ES-I3 (cell line): Measurements from ENCODE around the gene SFPQ.
"Not testable (repeated sequence)": the region's sequence is repeated elsewhere in the genome, so short reads cannot be mapped to it uniquely, and the experiment has no call there.

Experiments used
- H3K36me3 ChIP-seq: 2 replicates; pipeline ENCODE4 v1.6.1; 2013; ENCODE audit warnings: mild to moderate bottlenecking, low read length, control low read depth, moderate library complexity; ENCODE audit not compliant: insufficient read depth
- H3K4me1 ChIP-seq: 2 replicates; pipeline ENCODE4 v1.6.1; 2013; ENCODE audit warnings: mild to moderate bottlenecking, control low read depth, low read length; ENCODE audit not compliant: insufficient read depth
- H3K9ac ChIP-seq: 2 replicates; pipeline ENCODE4 v1.6.1; 2013; ENCODE audit warnings: low read depth, mild to moderate bottlenecking, low read length, moderate library complexity
- H3K9me3 ChIP-seq: 2 replicates; pipeline ENCODE4 v1.6.1; 2013; ENCODE audit warnings: mild to moderate bottlenecking, low read length, moderate library complexity; ENCODE audit not compliant: control insufficient read depth, insufficient read depth

Gene SFPQ

DNA sequence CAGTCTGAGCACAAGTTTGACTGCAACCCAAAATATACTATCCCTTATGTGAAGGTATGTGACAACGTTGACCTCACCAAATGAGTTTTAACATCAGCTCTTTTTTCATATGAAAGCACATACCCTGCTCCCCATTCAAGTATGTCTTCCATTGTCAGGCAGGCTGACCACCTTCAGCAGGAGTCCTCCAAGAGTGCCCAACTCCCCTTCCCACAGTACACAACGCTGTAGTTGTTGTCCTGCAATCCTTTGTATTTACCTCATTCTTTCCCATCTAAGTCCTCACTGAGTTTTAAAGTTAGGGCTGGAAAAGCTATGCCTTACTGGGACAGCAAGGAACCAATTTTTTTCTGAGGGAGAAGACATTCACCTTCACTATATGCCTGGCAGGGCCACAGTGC is 14.7 kb downstream of the SFPQ start:
- H3K9me3 ChIP-seq = no peaks in the 10 kb centered on the region
- H3K36me3 ChIP-seq = peaks cover 61% of the 10 kb centered on the region
- no peak overlapping the region for H3K9ac ChIP-seq
- H3K4me1 ChIP-seq = no peaks in the 10 kb centered on the region; the same call in 1 of the 2 replicates

DNA sequence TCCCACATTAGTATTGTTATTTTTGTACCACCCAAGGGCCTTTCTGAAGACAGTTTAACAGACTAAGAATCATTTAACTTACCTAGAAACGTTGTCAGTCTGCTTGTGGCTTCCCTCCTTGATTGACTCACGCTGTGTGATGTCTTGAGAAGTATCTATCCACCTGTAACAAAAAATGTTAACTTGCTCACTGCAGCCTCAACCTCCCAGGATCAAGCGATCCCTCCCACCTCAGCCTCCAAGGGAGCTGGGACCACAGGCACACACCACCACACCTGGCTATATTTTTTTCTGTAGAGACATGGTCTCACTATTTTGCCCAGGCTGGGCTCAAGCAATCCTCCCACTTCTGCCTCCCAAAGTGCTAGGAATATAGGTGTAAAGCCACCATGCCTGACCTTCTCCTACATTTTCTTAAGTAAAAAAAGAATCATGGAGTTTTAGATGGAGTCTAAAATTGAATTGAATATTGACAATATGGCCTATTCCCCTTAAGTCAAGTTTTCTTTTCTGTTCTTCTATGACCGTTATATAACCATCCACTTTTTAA is 15.6 kb downstream of the SFPQ start:
- Histone ChIP-seq H3K36me3 (peaks cover 52% of the 10 kb centered on the region), H3K9me3 (no peaks in the 10 kb centered on the region), H3K4me1 (no peaks in the 10 kb centered on the region), H3K9ac (no peak overlapping the region)

DNA sequence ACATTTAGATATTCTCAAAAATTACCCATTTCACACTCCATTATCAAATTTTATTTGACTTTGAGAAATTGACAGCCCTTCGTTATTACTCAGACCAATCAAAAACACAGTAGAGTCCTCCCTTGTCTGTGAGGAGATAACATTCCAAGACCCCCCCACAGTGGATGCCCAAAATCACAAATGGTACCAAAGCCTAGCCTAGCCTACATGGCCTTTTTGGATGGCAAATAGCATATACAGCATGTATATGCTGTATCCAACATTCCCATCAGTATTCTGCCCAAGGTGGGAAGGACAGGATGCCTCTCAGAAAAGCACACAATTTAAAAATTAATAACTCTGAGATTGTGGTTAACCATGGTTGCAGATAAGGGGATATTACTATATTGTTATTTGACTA is 17.3 kb downstream of the SFPQ start:
- Histone ChIP-seq H3K9me3 (no peaks in the 10 kb centered on the region), H3K9ac (no peak overlapping the region), H3K4me1 (no peaks in the 10 kb centered on the region), H3K36me3 (peaks cover 39% of the 10 kb centered on the region)

DNA sequence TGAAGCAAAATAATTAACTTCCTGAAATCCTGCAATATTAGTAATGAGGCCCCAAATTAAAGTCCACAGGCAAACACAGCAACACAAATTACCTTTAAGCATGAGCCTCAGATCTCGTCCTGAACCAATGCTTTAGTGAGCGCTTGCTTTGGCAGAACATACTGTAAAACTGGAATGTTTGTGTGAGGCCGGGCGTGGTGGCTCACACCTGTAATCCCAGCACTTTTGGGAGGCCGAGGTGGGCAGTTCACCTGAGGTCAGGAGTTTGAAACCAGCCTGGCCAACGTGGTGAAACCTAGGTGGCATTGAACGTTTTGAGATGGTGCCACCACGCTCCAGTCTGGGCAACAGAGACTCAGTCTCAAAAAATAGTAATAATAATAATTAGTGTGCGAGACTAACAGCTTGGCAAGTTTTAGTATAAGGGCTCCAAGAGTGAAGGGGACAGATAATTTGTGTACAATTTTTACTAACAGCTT is 17.8 kb downstream of the SFPQ start:
- Histone ChIP-seq H3K36me3 (peaks cover 34% of the 10 kb centered on the region), H3K9me3 (no peaks in the 10 kb centered on the region), H3K9ac (no peak overlapping the region), H3K4me1 (no peaks in the 10 kb centered on the region)

GRCh38 chr1:35173909-35174540 is 18.9 kb downstream of the SFPQ start:
- no peaks in the 10 kb centered on the region for H3K4me1 ChIP-seq
- no peak overlapping the region for H3K9ac ChIP-seq
- peaks cover 26% of the 10 kb centered on the region for H3K36me3 ChIP-seq
- H3K9me3 ChIP-seq = no peaks in the 10 kb centered on the region

DNA sequence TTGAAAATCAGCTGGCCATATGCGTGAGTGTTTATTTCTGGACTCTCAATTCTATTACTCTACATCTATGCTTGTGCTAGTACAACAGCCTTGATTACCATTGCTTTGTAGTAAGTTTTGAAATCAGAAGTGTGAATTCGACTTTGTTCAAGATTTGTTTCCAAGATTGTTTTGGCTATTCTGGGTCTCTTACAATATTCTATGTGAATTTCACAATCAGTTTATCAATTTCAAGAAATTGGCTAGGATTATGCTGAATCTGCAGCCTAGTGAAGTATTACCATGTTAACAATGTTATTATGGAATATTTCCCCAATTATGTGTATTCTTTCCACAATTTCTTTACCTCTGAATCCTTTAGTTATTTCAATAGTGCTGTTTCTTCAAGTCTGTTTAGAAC is 19.5 kb downstream of the SFPQ start:
- H3K9me3 ChIP-seq = no peaks in the 10 kb centered on the region
- H3K36me3 ChIP-seq = peaks cover 21% of the 10 kb centered on the region
- no peaks in the 10 kb centered on the region for H3K4me1 ChIP-seq
- H3K9ac ChIP-seq = no peak overlapping the region

DNA sequence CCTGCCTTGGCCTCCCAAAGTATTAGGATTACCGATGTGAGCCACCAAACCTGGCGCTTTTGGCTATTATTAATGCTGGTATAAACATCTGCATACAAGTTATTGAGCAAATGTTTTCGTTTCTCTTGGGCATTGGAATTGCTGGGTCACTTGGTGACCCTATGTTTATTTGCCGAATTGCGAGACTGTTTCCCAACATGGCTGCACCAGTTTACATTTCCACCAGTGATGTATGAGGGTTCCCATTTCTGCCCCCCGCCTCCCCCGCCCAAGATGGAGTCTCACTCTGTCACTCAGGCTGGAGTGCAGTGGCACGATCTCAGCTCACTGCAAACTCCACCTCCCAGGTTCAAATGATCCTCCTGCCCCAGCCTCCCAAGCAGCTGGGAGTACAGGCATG is 20.9 kb downstream of the SFPQ start:
- Histone ChIP-seq H3K9me3 (no peaks in the 10 kb centered on the region), H3K36me3 (peaks cover 10% of the 10 kb centered on the region), H3K9ac (no peak overlapping the region), H3K4me1 (no peaks in the 10 kb centered on the region)

DNA sequence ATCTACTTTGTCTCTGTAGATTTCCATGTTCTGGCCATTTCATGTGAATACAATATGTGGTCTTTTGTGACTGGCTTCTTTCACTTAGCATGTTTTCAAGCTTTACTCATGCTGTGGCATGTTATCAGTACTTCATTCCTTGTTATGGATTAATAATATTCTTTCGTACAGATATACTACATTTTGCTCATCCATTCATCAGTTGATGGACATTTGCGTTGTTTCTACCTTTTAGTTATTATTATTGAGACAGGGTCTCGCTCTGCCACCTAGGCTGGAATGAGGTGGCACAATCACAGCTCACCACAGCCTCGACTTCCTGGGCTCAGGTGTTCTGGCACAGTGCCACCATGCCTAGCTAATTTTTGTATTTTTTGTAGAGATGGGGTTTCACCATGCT is 21.4 kb downstream of the SFPQ start:
- H3K9ac ChIP-seq = no peak overlapping the region
- no peaks in the 10 kb centered on the region for H3K4me1 ChIP-seq
- H3K9me3 ChIP-seq = no peaks in the 10 kb centered on the region
- H3K36me3 ChIP-seq = peaks cover 7% of the 10 kb centered on the region; the same call in 1 of the 2 replicates

DNA sequence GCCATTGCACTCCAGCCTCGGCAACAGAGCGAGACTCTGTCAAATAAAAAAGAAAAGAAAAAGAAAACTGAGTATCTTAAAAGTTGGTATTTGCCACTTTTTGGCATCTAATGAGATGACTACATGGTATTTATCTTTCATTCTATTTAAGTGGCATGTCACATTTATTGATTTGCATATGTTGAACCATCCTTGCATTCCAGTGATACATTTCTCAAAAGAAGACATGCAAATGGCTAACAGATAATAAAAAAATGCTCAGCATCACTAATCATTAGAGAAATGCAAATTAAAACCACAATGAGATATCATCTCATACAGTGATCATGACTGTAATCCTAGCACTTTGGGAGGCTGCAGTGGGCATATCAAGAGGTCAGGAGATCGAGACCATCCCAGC is 28.1 kb downstream of the SFPQ start:
- no peak overlapping the region for H3K9ac ChIP-seq
- H3K9me3 ChIP-seq = no peaks in the 10 kb centered on the region
- no peaks in the 10 kb centered on the region for H3K36me3 ChIP-seq
- no peaks in the 10 kb centered on the region for H3K4me1 ChIP-seq

- Histone ChIP-seq H3K36me3 (no peaks in the 10 kb centered on the region), H3K4me1 (no peaks in the 10 kb centered on the region), H3K9ac (no peak overlapping the region), H3K9me3 (no peaks in the 10 kb centered on the region)
These were observed 41.7 kb downstream of the SFPQ start for GRCh38 chr1:35151220-35151619.

- not testable (repeated sequence) for H3K9me3 ChIP-seq, H3K4me1 ChIP-seq, H3K36me3 ChIP-seq, H3K9ac ChIP-seq
These were observed 46.9 kb downstream of the SFPQ start for GRCh38 chr1:35145892-35146549.

GRCh38 chr1:35143737-35144508 is 49.0 kb downstream of the SFPQ start:
- no peaks in the 10 kb centered on the region for H3K4me1 ChIP-seq
- no peaks in the 10 kb centered on the region for H3K36me3 ChIP-seq
- no peaks in the 10 kb centered on the region for H3K9me3 ChIP-seq
- no peak overlapping the region for H3K9ac ChIP-seq

DNA sequence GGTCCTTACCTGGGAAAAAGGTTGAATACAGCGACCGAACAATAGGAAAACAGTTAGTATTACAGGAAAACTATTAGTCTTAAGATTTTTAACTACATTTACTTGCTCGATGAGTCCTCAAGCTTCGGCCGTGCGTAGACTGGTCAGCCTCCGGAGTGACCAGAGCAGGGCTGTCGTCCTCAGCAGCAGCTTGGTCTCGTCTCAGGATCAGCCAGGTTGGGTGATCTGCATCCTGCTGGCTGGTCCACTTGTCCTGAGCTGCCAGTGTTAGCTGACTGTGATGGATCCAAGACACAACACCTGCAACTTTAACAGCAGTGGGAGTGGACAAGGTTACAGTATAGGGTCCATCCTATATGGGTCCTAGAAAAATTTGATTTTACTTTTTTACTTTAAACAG is 50.2 kb downstream of the SFPQ start:
- not testable (repeated sequence) for H3K4me1 ChIP-seq, H3K9ac ChIP-seq, H3K36me3 ChIP-seq, H3K9me3 ChIP-seq

DNA sequence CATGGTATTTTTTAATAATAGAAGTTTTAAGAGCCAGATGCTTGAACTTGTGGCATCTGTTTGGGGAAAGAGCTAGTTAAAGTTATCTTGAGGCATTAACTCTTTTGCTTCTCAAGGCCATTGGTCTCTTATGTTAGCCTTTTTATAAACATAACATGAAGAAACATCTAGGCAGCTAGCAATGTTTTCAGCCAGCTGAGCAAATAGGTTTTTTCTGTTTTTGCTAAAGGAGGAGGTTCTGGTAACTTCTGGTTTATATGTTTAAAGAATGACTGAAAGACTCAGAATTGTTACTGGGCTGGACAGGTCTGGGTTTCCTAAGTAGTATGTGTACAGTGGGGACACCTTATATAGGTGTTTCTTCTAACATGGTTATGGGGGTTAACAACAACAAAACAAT is 50.7 kb downstream of the SFPQ start:
- not testable (repeated sequence) for H3K9ac ChIP-seq, H3K36me3 ChIP-seq, H3K9me3 ChIP-seq, H3K4me1 ChIP-seq

DNA sequence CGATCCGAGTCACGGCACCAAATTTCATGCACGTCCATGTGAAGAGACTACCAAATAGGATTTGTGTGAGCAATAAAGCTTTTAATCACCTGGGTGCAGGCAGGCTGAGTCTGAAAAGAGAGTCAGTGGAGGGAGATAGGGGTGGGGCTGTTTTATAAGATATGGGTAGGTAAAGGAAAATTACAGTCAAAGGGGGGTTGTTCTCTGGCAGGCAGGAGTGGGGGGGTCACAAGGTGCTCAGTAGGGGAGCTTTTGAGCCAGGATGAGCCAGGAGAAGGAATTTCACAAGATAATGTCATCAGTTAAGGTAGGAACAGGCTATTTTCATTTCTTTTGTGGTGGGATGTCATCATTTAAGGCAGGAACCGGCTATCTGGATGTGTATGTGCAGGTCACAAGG is 55.4 kb downstream of the SFPQ start:
- H3K9ac ChIP-seq, H3K9me3 ChIP-seq, H3K4me1 ChIP-seq, H3K36me3 ChIP-seq: not testable (repeated sequence)
